Gastroesophageal sphincter (tissue), 3 donors: ENCODE results near the gene OR10G7.

Source experiments
- EP300 ChIP-seq: sonication (generic); formaldehyde crosslinking; IDR thresholded peaks from one replicate; pipeline ENCODE4 v1.6.1; 2017; ENCODE audit warnings: antibody characterized with exemption, mild to moderate bottlenecking
- POLR2A ChIP-seq, 2 donors: fragments of 450-650 bp; IDR thresholded peaks; one replicate each; pipeline ENCODE4 v1.6.1; 2017; ENCODE audit warnings: antibody characterized with exemption in 2 of 2, mild to moderate bottlenecking in 2 of 2, moderate library complexity in 1 of 2
- TF ChIP-seq, protein P1 (sequence below), 4 experiments: fragments of 200-600 bp in 2 of 4; fragments of 450-650 bp in 2 of 4; sonication (generic) in 1 of 4; IDR thresholded peaks; one replicate each; pipeline ENCODE4 v1.5.1; 2017 to 2019; ENCODE audit warnings: antibody characterized with exemption in 4 of 4, mild to moderate bottlenecking in 2 of 4, moderate library complexity in 2 of 4

DNA sequence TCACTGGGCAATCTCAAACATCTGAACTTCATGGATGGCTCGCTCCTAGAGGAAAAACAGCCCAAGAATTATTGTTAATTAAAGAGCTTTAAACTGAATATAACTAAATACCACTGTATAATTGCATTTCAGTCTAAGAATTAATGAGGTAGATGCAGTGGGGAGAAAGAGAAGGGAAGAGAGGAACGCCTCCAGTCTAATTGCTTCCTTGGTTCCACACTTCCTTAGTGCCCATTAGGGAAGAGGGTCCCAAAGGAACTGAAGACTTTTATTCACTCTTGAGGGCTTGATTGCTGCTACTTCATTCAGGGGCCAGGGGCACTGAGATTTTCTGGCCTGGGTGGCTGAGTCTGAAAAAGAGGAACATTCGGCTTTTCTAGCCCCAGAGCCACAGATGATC is 11.8 kb upstream of the OR10G7 start:
- TF ChIP-seq, protein P1, sequence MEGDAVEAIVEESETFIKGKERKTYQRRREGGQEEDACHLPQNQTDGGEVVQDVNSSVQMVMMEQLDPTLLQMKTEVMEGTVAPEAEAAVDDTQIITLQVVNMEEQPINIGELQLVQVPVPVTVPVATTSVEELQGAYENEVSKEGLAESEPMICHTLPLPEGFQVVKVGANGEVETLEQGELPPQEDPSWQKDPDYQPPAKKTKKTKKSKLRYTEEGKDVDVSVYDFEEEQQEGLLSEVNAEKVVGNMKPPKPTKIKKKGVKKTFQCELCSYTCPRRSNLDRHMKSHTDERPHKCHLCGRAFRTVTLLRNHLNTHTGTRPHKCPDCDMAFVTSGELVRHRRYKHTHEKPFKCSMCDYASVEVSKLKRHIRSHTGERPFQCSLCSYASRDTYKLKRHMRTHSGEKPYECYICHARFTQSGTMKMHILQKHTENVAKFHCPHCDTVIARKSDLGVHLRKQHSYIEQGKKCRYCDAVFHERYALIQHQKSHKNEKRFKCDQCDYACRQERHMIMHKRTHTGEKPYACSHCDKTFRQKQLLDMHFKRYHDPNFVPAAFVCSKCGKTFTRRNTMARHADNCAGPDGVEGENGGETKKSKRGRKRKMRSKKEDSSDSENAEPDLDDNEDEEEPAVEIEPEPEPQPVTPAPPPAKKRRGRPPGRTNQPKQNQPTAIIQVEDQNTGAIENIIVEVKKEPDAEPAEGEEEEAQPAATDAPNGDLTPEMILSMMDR (IDR thresholded peaks at IDR 0.05), result no peak
- TF ChIP-seq EP300, result no peak
- no peak for TF ChIP-seq POLR2A (IDR thresholded peaks at IDR 0.05)
